22Rv1 (cell line): ENCODE results near the gene NHERF2.

Source experiments
- ZFX ChIP-seq: fragments of 450-650 bp; IDR thresholded peaks from 2 replicates; pipeline ENCODE4 v1.6.1; 2017; ENCODE audit warnings: antibody characterized with exemption, borderline replicate concordance
- TF ChIP-seq, protein P1 (sequence below): fragments of 450-650 bp; IDR thresholded peaks from 2 replicates; pipeline ENCODE4 v1.5.1; 2017; ENCODE audit warnings: mild to moderate bottlenecking

DNA sequence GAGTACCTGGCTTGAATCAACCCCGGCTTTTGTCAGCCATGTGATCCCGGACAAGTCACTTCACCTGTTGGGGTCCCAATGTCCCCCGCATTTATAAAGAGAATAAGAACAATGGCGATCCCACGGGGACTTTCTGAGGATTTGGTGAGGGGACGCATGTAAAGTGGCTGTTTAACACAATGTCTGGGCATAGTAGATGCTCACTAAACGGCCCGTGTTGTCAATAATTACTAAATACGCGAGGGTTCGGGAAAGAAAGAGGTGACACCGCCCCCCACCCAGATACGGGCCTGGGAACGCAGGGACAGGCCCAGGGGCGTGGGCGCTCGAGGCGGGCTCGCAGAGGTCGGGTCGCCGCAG, 35.1 kb upstream of the NHERF2 start:
- TF ChIP-seq, protein P1, sequence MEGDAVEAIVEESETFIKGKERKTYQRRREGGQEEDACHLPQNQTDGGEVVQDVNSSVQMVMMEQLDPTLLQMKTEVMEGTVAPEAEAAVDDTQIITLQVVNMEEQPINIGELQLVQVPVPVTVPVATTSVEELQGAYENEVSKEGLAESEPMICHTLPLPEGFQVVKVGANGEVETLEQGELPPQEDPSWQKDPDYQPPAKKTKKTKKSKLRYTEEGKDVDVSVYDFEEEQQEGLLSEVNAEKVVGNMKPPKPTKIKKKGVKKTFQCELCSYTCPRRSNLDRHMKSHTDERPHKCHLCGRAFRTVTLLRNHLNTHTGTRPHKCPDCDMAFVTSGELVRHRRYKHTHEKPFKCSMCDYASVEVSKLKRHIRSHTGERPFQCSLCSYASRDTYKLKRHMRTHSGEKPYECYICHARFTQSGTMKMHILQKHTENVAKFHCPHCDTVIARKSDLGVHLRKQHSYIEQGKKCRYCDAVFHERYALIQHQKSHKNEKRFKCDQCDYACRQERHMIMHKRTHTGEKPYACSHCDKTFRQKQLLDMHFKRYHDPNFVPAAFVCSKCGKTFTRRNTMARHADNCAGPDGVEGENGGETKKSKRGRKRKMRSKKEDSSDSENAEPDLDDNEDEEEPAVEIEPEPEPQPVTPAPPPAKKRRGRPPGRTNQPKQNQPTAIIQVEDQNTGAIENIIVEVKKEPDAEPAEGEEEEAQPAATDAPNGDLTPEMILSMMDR, result no peak
- no peak for TF ChIP-seq ZFX
